GM10847 (cell line): ENCODE data around the gene FIBCD1.

ENCODE experiments used
- POLR2A ChIP-seq: IDR thresholded peaks from 2 replicates; pipeline ENCODE4 v1.6.1; 2011; ENCODE audit not compliant: insufficient read length; ENCODE audit errors: extremely low read depth

Gene FIBCD1

GRCh38 chr9:130936285-130937117, 2.5 kb downstream of the FIBCD1 start:
- TF ChIP-seq POLR2A: no peak

GRCh38 chr9:130935648-130936271, 3.3 kb downstream of the FIBCD1 start:
- no peak for TF ChIP-seq POLR2A

- no peak for TF ChIP-seq POLR2A
Observed at GRCh38 chr9:130934702-130935647, 4.1 kb downstream of the FIBCD1 start.

- no peak for TF ChIP-seq POLR2A
Observed at GRCh38 chr9:130934246-130934645, 4.8 kb downstream of the FIBCD1 start.

- no peak for TF ChIP-seq POLR2A
Observed at GRCh38 chr9:130933114-130934046, 5.7 kb downstream of the FIBCD1 start.

GRCh38 chr9:130932255-130933079, 6.6 kb downstream of the FIBCD1 start:
- no peak for TF ChIP-seq POLR2A

DNA sequence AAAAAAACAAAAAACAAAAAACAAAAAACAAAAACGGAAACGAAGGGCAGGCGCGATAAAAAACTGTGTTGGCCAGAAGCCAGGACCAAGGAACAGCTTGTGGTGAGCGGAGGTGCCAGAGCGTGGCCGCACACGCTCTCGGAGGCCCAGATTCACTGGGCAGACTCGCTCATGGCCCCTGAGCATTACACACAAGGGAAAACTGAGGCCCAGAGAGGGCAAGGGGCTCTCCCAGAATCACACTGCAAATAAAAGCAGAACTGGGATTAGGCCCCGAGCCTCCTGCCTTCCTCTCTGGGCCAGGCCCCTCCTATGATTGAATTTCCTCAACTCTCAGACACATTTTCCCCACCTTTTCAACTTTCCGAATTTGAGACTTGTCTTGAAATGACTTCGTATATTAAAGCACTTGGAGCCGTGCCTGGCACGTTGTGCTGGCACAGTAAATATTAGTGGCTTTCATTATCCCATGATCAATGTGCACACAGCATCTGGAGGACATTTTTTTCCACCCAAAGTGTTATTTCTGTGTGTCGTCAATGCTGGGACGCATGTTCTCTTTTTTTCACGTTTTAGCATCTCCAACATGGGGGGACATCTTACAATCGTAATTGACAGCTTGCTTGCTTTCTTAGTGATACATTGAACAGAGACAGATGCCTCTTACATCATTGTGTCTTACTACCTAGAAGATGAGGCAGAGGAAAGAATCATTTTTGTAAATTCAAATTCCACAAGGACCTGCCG, 7.4 kb downstream of the FIBCD1 start:
- no peak for TF ChIP-seq POLR2A

- no peak for TF ChIP-seq POLR2A
Observed at GRCh38 chr9:130930804-130931349, 8.2 kb downstream of the FIBCD1 start.

DNA sequence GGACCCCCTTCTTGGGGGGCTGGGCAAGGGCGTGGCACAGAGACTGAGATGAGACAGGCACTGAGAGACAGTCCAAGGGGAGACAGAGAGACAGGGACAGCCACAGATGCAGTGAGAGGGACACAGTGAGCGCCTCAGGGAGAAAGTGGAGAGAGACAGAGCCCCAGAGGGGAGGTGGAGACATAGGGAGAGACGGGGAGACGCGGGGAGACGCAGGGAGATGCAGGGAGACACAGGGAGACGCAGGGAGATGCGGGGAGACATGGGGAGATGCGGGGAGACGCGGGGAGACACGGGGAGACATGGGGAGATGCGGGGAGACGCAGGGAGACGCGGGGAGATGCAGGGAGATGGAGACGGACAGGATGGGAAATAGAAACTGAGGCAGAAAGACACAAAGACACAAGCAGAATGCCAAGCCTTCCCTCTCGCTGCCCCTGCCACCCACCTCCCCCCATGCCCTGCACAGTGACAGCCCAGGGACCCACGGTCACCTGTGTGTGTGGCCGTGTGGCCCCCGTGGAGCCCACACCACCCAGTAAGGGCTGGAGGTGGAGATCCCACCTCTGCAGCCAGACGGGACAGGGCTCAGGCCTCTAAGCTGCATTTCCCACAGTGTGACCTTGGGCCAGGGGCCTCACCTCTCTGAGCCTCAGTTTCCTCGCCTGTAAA, 8.8 kb downstream of the FIBCD1 start:
- TF ChIP-seq POLR2A: no peak

DNA sequence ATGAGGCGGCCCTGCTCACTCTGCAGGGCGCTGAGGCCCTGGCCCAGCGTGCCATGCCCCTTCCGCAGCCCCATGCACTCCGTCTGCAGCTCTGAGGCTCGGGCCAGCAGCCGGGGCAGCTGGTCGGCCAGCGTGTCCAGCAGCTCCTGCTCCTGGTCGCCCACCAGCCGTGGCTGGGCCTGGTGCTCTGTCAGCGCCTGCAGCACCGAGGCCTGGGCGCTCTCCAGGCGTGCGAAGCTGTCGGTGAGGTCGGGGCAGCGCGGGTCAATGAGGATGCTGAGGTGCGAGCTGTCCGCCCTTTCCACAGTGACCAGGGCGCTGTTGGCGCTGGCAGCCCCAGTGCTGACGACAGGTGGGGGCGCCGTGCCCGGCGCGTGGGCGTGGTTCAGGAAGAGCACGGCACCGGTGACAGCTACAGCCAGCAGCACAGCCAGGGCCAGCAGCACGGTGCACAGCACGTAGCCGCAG, 9.4 kb downstream of the FIBCD1 start:
- no peak for TF ChIP-seq POLR2A

- TF ChIP-seq POLR2A: no peak
Observed at GRCh38 chr9:130927995-130928900, 10.8 kb downstream of the FIBCD1 start.
